Measurements from ENCODE around the gene KLHL11.

- TF ChIP-seq EZH2phosphoT487 (IDR thresholded peaks at IDR 0.05; ENCODE audit: borderline replicate concordance, low read depth) (no peak), RAD21 (IDR thresholded peaks at IDR 0.05; ENCODE audit: low read length) (peak; percentile 44; the same call in 1 of the 2 replicates), FOXJ3 (CRISPR knock-in tag; IDR thresholded peaks at IDR 0.05) (no peak), CTCF (IDR thresholded peaks at IDR 0.05) (peak; percentile 61), GATA2 (CRISPR knock-in tag; IDR thresholded peaks at IDR 0.05) (no peak), TCF12 (IDR thresholded peaks at IDR 0.05) (no peak), USF1 (IDR thresholded peaks at IDR 0.05; ENCODE audit: borderline replicate concordance, low read depth) (no peak), POLR2AphosphoS5 (IDR thresholded peaks at IDR 0.05; ENCODE audit: low read depth, low read length) (peak; percentile 47; the same call in 1 of the 2 replicates)
Measured at GRCh38 chr17:41811549-41812380, 53.5 kb downstream of the KLHL11 start, which contains the start of gene P3H4.
